Raji (cell line): Measurements from ENCODE around the gene COA4.
A peak's percentile ranks its signal among the peaks of the same experiment; 100 is the strongest.

Experiments used
- POLR2A ChIP-seq: IDR thresholded peaks from 2 replicates; pipeline ENCODE4 v1.6.1; 2011; ENCODE audit warnings: low read depth, low read length, control low read depth; ENCODE audit not compliant: insufficient read depth

The COA4 gene

DNA sequence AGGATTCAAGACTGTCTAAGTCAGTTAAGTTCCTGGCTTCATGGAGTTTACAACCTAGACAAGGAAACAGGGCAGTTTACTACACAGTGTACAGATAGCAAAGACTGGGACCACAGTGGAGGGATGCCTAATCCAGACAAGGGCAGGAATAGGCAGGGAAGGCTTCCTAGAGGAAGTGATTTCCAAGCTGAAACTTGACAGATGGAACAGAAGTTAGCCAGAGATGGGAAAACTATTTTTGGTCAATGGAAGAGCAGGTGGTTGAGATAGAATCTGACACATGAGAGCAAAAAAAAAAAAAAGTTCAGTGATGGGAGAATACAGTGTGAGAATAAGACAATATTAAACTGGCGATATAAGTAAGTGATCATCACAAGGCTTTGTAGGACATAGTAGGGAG, 1.3 kb downstream of the COA4 start:
- 0 out of 2 replicates have a peak, but pooled peaks have one; percentile 9 for TF ChIP-seq POLR2A

DNA sequence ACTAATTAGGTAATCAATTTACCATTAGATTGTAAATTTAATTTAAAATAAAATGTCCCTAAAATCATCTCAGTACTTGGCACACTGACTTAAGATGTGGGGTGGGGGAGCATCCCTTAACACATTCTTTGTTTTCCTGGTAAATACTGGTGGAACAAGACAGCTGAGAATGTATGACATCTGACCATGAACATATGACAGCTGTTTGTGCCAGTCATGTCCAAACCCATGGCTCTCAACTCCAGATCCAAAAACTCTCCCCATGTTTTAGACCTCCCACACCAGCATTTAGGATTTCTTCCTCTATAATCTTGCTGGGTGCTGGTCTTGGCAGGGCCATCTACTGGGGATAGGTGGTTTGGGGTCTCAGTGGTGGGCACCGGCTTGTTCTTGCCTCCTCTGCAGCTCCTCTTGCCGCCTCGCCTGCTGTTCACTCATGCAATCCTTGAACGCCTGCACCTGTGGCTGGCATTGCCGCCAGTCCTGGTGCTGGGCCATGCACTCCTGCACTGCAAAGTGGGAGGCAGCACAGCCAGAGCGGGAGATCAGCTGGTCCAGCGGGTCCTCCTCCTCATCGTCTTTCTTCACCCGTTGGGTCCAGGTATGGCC, 3.8 kb downstream of the COA4 start:
- TF ChIP-seq POLR2A: no peak

DNA sequence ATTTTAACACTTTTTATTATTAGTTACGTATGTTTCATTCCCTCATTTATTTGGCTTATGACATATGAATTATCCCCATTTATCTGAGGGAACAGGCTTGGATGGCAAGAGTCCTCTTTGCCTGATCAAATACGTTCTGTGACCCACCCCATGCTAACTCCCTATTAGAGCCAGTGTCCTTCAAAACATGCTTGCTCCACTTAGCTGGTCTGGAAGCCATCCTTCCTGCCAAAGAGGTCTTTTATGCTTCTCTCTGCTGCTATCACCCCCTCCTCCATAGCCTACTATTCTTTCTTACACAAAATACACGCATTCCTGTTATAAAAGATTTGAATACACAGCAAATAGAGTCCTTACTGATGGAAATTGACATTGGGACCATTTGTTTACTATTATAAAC, 6.4 kb downstream of the COA4 start:
- no peak for TF ChIP-seq POLR2A

DNA sequence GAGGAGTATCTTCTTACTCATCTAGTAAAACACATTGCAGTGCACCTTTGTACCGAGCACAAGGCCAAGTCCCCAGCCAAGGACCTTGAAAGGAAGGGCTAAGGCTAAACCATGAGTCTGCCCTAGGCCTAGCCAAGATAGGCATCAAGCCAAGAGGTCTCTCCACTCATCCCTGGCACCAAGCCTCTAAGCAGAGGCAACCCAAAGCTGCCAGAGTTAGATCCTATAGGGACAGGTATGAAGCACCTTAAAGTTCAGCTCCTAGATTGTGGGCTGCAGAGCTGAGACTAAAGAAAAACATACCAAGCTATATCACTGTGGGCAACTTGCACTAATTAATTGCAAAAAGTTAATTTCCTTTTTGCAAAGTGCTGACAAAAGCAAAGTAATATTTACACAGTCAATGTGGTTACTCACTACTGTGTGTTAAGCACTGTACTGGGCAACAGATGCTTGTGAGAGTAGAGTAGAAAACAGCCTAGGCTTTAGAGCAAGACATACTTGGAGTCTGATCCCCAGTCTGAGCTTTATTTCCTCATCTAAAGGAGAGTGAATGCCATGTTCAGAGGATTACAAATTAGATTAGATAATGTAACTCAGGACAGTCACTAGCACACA, 7.2 kb downstream of the COA4 start:
- TF ChIP-seq POLR2A: no peak

DNA sequence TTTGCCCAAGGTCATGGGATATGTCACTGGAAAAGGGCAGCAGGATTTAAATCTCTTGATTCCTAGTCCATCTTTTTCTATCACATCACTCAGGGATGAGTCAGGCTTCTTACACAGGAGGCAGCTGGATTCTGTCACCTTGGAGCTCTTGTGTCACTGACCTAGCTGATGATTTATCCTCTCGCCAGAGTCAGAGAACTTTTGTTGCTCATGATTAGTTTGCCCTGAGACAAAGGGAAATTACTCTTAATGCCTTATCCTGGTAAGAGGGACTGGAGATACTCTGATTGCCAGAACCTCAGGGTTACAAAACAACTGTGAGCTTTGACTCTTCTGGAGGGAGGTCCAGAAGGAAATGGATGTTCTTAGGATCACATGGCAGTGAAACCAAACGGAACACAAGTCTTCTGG, 10.1 kb downstream of the COA4 start:
- TF ChIP-seq POLR2A: no peak

DNA sequence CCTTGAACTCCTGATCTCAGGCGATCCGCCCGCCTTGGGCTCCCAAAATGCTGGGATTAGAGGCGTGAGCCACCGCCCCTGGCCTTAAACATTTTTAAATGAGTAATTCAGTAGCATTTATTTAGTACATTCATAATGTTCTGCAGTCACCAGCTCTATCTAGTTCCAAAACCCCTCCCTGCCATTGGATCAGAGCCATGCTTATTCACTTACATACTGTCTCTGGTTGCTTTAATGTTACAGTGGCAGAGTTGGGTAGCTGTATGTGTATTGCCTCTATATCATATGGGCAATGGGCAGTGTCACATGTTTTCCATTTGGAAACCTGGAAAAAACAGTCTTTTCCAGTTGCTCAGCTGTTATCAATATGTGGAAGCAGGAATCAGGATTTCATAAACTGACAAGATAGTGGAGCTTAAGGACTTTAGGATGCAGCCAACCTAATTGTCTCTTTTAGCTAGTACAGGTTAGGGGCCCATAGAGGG, 10.5 kb downstream of the COA4 start:
- no peak for TF ChIP-seq POLR2A

DNA sequence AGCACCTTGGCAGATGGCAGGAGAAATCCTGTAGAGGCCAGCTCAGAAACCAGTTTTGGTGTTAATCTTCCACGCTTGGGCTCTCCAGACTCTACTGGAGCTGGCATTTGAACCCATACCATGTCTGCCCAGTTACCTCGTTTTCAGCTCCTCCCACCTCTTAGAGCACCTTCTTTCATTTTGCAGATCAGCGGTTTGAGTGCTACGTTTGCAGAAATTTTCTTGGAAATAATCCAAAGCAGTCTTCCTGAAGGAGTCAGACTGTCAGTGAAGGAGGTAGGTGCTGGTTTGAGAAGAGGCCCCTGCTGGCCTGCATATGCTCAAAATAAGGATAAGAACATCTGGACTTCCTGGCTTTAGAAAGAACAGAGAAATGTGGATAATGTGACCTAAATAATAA, 13.7 kb downstream of the COA4 start:
- TF ChIP-seq POLR2A: no peak

DNA sequence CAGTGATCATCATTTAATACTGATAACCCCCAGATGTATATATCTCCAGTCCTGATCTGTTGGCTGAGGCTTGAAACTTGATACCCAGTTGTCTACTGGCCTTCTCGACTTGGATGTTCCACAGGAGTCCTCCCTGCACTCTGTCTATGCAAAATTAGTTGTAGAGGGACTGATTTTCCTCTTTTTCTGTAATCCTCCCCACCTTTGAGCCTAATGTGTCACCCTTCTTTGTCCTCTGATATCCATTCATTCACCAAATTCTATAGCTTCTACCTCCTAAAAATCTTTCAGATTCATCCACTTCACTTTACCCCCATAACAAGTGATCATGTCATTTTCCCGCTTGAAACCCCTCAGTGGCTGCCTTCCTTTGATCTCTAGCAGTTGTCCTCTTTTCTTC, 16.4 kb downstream of the COA4 start:
- no peak for TF ChIP-seq POLR2A

DNA sequence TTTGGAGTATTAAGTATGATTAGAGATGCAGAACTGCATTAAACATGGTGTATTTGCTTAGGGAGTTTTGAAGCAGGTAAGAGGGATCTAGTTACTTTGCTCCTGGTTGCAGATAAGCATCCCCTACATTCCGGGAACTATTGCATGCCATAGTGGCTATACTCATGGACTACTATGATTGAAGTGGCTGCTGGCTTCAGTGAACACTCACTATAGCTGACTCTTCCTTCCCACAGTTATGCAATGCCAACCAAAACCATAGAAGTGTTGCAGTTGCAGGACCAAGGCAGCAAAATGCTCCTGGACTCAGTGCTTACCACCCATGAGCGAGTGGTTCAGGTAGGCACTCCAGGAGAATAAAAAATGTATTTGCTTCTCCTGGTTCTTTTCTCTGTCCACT, 17.0 kb downstream of the COA4 start:
- TF ChIP-seq POLR2A: no peak

DNA sequence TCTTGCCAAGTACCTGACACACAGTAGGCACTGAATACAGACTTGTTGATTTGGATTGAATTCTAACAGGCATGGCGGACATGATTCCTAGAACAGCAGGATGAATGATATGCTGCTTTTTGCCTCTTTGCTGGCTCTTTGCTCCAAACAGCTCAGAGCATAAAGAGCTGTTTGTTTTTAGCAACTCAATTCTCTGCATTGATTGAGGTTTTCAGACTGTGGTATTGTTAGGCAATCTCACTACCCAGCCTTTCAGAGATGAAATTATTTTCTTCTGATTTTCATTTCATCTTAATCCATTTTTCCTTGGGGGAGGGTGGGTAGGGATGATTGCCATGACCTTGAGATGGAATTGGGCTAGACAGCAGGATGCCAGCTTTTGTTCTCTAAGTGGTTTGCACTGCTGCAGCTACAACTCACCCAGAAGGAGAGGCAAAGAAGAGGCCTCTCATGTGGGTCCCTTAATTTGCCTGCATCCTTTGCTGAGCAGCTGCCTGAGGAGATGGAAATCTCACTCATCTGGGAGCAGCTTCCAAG, 20.5 kb downstream of the COA4 start:
- TF ChIP-seq POLR2A: no peak

DNA sequence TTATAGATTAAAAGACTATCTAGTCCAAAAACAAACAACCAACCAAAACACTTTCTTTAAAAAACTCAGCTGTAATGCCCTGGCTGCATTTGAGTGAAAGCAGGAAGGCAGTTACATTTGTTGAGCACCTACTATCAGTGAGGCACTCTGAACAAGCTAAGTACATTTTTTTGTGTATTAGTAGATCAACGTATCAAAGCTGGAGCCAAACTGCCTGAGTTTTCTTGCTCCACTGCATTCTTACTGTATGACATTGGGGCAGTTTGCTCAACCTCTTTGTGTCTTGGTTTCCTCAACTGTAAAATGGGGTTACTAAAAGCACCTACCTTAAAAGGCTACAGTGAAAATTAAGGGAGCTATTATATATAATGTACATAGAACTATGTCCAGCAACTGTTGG, 22.0 kb downstream of the COA4 start:
- TF ChIP-seq POLR2A: no peak

DNA sequence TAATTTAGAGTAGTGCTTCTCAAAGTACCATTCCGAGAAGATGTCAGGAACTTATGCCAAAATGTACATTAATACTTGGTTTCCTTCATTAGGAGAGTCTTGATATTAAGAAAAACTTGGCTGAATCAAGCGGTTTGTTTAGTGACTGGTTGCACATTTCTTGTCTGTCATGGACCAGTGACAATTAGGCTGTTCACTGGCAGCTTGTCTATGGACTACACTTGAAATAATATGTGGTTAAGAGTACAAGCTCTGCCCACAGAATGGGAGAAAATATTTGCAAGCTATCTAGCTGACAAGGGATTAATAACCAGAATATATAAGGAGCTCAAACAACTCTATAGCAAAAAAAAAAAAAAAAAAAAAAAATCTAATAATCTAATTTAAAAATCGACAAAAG, 24.6 kb downstream of the COA4 start:
- no peak for TF ChIP-seq POLR2A

DNA sequence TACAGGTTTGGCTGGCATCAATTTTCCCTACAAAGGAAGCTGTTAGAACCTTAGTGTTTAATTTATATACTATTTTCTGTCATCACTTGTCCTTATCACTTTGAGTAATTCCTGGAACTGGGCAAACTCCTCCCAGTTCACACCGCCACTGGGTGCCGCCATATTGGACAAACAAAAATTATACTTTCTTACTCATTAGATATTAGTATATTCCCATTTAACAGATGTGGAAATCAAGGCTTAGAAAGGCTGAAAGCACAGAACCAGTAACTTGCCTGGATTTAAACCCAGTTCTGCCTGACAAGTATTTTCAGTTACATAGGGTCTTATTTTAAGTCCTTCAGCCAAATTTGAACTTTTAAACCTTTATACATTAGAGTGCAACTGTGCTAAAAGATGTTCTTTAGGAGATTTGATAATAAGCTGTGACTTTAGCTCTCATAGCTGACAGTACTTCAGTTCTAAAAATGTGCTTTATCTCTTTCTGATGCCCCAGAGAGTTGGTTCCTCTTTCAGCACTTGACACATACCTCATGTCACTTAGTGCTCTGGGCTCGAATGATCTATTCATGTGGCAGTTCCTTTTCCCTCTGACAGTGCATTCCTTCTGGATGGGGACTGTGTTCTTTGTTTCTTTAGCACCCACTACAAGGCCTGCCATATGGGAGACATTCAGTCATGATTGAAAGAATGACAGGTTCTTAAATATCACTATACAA, 25.4 kb downstream of the COA4 start:
- TF ChIP-seq POLR2A: no peak

DNA sequence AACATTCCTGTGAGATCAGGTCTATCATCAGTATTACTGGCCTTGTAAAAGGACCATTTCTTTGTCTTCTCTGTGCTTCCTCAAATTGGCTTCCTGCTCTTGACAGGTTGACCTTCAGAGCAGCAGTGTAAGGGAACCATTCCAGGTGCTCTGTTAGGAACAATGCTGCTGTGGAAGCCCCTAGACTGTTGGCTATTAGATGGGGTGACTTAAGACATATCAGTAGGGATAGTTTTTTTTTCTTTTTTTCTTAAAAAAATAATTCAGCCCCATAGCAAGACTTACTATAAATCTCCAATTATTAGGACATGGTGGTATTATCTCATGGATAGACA, 37.6 kb downstream of the COA4 start:
- no peak for TF ChIP-seq POLR2A

DNA sequence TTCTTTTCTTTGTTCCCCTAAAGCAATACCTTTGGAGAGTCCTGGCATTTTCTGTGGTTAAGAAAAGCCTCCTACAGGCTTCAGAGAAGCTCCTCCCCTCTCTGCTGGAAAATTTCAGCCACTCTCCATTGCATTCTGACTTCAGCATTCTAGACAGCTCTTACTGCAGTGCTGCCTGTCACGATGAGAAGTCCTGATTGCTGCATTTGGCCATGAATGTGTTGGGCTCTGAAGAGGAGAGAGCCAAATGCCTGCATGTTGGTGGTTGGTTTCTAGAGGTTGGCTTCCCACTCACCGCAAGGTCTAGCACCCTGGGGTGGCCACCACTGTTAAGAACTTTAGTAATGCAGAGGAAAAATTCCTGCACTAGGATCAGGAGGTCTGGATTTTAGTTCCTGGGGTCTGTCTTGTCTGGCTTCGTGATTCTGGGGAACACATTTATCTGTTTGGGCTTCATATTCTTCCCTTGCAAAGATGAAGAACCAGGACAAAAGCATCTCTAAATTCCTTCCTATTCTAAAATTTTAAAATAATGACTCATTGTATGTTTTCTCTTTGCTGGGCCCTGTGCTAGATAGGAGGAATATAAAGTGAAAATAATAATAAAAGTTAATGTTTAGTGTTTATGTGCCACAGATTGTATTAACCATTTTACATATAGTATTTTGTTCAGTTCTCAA, 38.1 kb downstream of the COA4 start:
- TF ChIP-seq POLR2A: no peak

DNA sequence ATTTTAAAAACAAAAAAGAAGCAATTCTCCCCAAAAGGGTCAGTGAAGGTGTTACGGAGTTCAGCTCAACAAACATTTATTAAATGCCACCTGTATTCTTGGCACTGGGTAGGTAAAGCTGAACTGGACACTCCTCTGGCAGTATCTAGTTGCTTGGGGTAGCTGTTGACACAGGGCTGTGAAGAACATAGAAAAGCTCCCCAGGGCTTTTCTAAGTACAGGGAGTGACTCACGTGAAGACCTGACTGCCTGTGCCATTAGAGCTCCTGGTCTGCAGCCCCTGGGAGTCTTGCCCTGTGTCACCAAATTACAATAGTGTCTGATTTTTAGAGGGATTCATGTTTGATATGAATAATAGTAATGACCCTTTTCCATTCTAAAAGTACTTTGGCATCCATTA, 43.6 kb downstream of the COA4 start:
- TF ChIP-seq POLR2A: no peak

DNA sequence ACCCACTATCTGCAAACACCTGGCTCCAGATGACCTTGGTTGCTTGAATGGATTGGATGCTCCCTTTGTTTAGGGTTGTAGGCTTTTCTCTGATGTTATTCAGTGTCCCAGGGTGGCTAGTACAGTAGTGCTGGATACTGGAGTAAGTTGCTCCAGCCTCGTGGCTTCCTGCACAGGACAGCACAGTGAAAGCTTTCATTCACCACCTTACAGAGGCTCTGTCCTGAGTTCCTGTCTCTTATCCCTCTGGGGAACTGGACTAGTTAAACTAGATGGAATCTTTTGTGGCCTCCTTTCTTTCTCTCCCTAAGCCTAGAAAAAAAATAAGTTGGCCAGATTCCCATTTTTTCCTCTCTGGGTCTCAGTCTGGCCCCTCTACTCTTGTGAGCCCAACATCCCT, 46.4 kb downstream of the COA4 start:
- TF ChIP-seq POLR2A: no peak
